ENCODE data around the gene EGF.

DNA sequence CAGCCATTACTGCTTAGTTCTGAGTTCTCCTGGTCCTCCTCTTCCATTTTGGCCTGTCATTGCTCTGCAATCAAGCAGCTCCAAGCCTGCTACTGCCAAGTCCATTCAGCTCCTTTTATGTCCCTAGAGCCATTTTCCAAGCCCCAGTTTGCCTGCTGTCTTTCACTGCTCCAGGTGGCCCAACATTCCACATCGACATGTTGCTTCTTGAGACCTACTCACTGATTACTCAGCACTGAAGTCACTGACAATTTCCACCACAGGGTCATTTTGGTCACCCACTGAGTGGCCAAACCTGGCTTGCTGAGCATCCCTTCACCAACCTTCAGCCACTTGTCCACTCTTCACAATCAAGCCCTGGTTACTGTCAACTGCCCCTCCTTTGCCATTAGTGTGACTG is 37.6 kb upstream of the EGF start:
- TF ChIP-seq, protein P1, sequence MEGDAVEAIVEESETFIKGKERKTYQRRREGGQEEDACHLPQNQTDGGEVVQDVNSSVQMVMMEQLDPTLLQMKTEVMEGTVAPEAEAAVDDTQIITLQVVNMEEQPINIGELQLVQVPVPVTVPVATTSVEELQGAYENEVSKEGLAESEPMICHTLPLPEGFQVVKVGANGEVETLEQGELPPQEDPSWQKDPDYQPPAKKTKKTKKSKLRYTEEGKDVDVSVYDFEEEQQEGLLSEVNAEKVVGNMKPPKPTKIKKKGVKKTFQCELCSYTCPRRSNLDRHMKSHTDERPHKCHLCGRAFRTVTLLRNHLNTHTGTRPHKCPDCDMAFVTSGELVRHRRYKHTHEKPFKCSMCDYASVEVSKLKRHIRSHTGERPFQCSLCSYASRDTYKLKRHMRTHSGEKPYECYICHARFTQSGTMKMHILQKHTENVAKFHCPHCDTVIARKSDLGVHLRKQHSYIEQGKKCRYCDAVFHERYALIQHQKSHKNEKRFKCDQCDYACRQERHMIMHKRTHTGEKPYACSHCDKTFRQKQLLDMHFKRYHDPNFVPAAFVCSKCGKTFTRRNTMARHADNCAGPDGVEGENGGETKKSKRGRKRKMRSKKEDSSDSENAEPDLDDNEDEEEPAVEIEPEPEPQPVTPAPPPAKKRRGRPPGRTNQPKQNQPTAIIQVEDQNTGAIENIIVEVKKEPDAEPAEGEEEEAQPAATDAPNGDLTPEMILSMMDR (IDR thresholded peaks at IDR 0.05; ENCODE audit: low read depth, low read length): no peak
- TF ChIP-seq POLR2A (IDR thresholded peaks at IDR 0.05; ENCODE audit: extremely low read depth, insufficient read length) (no peak), MYC (IDR thresholded peaks at IDR 0.05; ENCODE audit: low read depth, low read length) (no peak)
- TF ChIP-seq, protein P2, sequence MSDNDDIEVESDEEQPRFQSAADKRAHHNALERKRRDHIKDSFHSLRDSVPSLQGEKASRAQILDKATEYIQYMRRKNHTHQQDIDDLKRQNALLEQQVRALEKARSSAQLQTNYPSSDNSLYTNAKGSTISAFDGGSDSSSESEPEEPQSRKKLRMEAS (IDR thresholded peaks at IDR 0.05; ENCODE audit: low read depth, low read length): no peak
